Lung (tissue), 12 donors: ENCODE data around the gene RALGPS1. TPM values are rescaled to one million over a fixed set of nuclear protein-coding genes. Genes with fewer than 3 reads are reported as not detected.

Source experiments
- ATAC-seq: fragments of 200-7000 bp; cut with Tn5 transposase; one replicate; pipeline ENCODE4 v1.9.1; 2020; ENCODE audit warnings: moderate number of reproducible peaks; ENCODE audit not compliant: insufficient read depth, low FRiP score
- DNase-seq, 3 donors: peaks; one replicate each; pipeline ENCODE4 v3.0.0-alpha.2; 2013 to 2017
- H3K27ac ChIP-seq, 2 donors: one replicate each; pipeline ENCODE4 v1.5.1; 2013; ENCODE audit warnings: mild to moderate bottlenecking in 2 of 2, moderate library complexity in 2 of 2, control low read depth in 1 of 2, inconsistent platforms in 1 of 2, low read depth in 1 of 2, low read length in 1 of 2
- H3K27me3 ChIP-seq, 3 donors: one replicate each; pipeline ENCODE4 v1.5.1; 2013; ENCODE audit warnings: low read length in 2 of 3; ENCODE audit not compliant: control insufficient read depth in 3 of 3, insufficient read depth in 3 of 3
- H3K36me3 ChIP-seq, 4 donors: one replicate each; pipeline ENCODE4 v1.5.1; 2013; ENCODE audit warnings: low read length in 4 of 4, mild to moderate bottlenecking in 1 of 4, moderate library complexity in 1 of 4; ENCODE audit not compliant: control insufficient read depth in 4 of 4, insufficient read depth in 4 of 4
- H3K4me1 ChIP-seq, 5 donors: one replicate each; pipeline ENCODE4 v1.5.1; 2013; ENCODE audit warnings: low read length in 5 of 5, mild to moderate bottlenecking in 2 of 5, moderate library complexity in 1 of 5; ENCODE audit not compliant: control insufficient read depth in 5 of 5, insufficient read depth in 5 of 5
- H3K4me3 ChIP-seq: one replicate; pipeline ENCODE4 v1.5.1; 2013; ENCODE audit warnings: mild to moderate bottlenecking, control low read depth, moderate library complexity
- H3K9ac ChIP-seq, 2 donors: one replicate each; pipeline ENCODE4 v1.5.1; 2013; ENCODE audit warnings: low read length in 2 of 2, control low read depth in 1 of 2; ENCODE audit not compliant: insufficient read depth in 1 of 2
- H3K9me3 ChIP-seq, 4 donors: one replicate each; pipeline ENCODE4 v1.5.1; 2013; ENCODE audit warnings: low read length in 3 of 4, mild to moderate bottlenecking in 1 of 4, moderate library complexity in 1 of 4; ENCODE audit not compliant: control insufficient read depth in 4 of 4, insufficient read depth in 3 of 4
- CTCF ChIP-seq: IDR thresholded peaks from 2 replicates; pipeline ENCODE4 v1.5.1; 2012; ENCODE audit warnings: mild to moderate bottlenecking; ENCODE audit errors: control extremely low read depth, extremely low read depth
- WGBS, 2 donors: extraction: QIAGEN DNeasy Blood & Tissue Kit; methylation state at CpG; one replicate each; pipeline ENCODE4 v1.1.7; 2013; 5-methylcytosine and 5-hydroxymethylcytosine counted together
- polyA plus RNA-seq, 2 donors: library from polyadenylated mRNA; stranded (reverse); fragments of 200-250 nt; gene quantifications; one replicate each; pipeline ENCODE4 v1.2.1, GENCODE V29; 2013
- total RNA-seq, 2 donors: library from RNA; depleted of rRNA in 1 of 2; stranded (reverse); fragments of >200 nt in 1 of 2; gene quantifications; one replicate each; pipeline ENCODE4 v1.2.1, GENCODE V29; 2014 to 2021
- donor health status: control.
- donor health status: control.
- donor health status: Bipolar disorder and iron deficiency.
- donor health status: healthy.
- donor health status: DM: yes; HTN: yes; CAD: no.

RALGPS1 gene
- total and polyA plus RNA-seq, 4 donors: 3.5 to 30.3 (median 11.9) TPM

DNA sequence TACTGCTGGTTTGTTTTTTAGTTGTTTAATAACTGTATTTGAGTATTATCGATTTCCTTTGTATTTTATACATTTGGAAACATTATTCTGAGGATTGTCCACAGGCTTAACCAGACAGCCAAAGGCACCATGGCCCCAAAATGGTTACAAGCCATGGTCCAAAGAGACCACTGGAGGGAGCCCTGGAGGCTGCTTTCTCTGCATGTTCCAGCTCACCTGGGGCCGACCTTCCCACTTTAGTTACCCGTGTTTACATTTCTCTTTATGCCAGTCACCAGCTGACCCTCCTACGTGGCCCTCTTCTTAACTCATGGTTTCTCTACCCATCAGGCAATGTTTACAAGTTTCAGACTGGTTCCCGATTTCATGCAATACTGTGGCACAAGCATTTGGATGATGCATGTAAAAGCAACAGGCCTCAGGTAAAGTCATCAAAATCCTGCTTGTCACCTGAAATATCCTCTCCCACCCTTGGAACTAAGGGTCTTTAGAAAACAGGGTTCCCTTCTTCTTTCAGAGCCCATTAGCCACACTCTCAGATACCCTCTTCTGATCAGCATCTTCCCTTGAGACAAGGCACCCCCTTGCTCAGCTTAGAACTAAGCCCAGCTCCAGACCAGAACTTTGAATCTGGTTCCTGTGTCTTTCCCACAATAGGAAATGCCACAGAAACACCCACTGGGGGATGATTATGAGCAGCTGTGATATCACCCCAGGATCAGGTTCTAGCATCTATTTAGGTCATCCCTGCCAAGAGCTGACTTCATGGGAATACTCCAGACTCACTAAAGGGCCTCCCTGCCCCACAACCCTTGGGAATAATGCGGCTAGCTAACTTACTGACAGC lies 300.1 kb downstream of the RALGPS1 start:
- WGBS, 2 donors: 33 to 37% methylated on average over 6 of the region's 6 CpGs
- peak; percentile 82 for ATAC-seq
- Histone ChIP-seq H3K9ac (peak overlapping the region in 1 of 2 donors; percentile 5), H3K27me3 (no peaks in the 10 kb centered on the region), H3K4me1 (peaks cover 0 to 14% (median 4%) of the 10 kb centered on the region in 5 donors), H3K27ac (no peak overlapping the region), H3K4me3 (no peak overlapping the region), H3K9me3 (no peaks in the 10 kb centered on the region), H3K36me3 (peaks cover 0 to 2% (median 0%) of the 10 kb centered on the region in 4 donors)
- TF ChIP-seq CTCF: peak; percentile 34
- DNase-seq: peak; percentile 50 to 76 (median 59)

DNA sequence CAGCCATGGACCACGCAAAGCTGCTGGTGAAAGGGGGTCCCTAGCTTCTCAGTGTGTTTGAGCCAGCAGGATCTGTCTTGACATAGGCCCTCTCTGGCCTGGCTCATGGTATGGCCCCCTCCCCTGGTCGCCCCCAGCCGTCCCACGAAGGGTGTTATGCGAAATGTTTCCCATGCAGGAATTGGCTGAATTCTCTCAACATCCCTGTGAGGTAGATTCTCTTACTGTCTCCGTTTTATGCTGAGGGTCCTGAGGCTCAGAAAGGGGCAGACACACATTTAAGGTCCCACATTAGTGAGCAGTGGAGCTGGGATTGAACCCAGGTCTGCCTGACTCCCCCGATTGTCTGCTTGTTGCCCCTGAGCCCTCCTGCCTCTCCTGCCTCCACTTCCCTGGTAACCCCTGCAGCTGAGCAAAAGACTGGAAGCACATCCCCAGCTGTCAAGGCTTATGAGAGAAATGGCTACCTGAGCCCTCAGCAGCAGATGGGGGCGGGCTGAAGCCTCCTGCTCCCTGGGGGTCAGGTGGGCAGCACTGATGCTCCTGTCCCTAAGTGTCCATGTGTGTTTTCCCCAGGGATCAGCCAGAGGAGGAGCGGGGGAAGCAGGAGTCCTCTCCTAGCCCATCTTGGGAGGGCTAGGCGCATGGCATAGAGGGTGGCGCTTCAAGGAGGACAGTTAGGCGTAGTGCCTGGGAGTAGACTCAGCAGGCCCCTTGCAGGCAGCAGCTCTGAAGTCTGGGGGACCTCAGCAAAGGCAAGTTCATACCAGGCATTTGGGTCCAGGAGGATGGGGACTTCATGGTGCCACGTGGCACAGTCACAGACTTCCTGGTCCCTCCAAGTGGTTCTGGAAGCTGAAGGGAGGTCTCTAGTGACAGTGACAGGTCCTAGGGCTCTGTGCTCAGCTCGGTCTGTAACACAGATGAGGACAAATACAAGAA lies 301.0 kb downstream of the RALGPS1 start:
- Histone ChIP-seq H3K36me3 (peaks cover 0 to 2% (median 0%) of the 10 kb centered on the region in 4 donors), H3K27ac (no peak overlapping the region), H3K9me3 (no peaks in the 10 kb centered on the region), H3K4me1 (peaks cover 0 to 14% (median 4%) of the 10 kb centered on the region in 5 donors), H3K9ac (no peak overlapping the region), H3K27me3 (no peaks in the 10 kb centered on the region), H3K4me3 (no peak overlapping the region)
- ATAC-seq (no peak), DNase-seq (no peak)
- WGBS, 2 donors: 91 to 97% methylated on average over 14 of the region's 14 CpGs
- TF ChIP-seq CTCF: no peak

DNA sequence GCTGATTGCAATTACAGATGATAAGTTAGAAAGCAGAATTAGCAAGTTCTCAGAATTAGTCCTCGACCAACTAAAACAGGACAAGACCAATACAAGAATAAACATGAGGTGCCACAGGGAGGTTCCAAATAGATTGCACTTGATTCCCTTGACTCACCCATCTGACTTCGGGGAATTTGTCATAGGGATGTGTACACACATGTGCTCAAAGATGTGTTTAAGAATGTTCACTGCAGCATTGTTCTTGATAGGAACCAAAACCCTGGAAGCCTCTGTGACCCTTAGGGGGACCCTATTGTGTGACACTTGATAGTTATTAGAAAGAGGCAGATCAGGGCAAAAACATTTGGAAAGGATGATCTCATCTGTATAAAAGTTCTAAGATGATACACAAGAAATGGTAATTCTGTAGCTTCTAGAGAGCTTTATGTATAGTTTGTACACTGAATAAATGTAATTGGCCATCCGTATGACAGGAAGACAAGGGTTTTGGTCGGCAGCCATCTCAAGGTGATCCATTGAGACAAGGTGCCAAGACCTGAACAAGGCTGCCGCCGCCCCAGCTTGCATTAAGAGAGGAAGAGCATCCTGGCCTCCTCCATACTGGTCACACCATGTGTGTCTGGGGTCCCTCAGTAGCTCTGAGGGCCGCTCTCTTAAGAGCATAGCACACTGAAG lies 301.8 kb downstream of the RALGPS1 start:
- H3K4me1 ChIP-seq: peaks cover 0 to 14% (median 4%) of the 10 kb centered on the region in 5 donors
- WGBS, 2 donors: 92 to 96% methylated on average over 7 of the region's 7 CpGs
- TF ChIP-seq CTCF: no peak
- H3K4me3 ChIP-seq: no peak overlapping the region
- DNase-seq (no peak), ATAC-seq (no peak)
- no peaks in the 10 kb centered on the region for H3K9me3 ChIP-seq
- H3K9ac ChIP-seq: no peak overlapping the region
- H3K27ac ChIP-seq: no peak overlapping the region
- H3K36me3 ChIP-seq: peaks cover 0 to 2% (median 0%) of the 10 kb centered on the region in 4 donors
- no peaks in the 10 kb centered on the region for H3K27me3 ChIP-seq
